RWPE2 (cell line): ENCODE results near the gene NRG3.
A peak's percentile ranks its signal among the peaks of the same experiment; 100 is the strongest.

Experiments
- ATAC-seq: fragments of 200-7000 bp; cut with Tn5 transposase; 3 replicates; pipeline ENCODE4 v1.9.1; 2021; ENCODE audit warnings: low read depth
- DNase-seq: peaks from one replicate; pipeline ENCODE4 v3.0.0-alpha.2; 2020; ENCODE audit warnings: low spot score
- H3K27ac ChIP-seq: fragments of 450-650 bp; 2 replicates; pipeline ENCODE4 v1.5.1; 2017; ENCODE audit warnings: mild to moderate bottlenecking; ENCODE audit not compliant: poor library complexity, severe bottlenecking
- H3K27me3 ChIP-seq: fragments of 250-450 bp; sonication (Bioruptor Pico); 2 replicates; pipeline ENCODE4 v1.5.1; 2021; ENCODE audit warnings: mild to moderate bottlenecking, moderate library complexity; ENCODE audit not compliant: insufficient read depth, poor library complexity, severe bottlenecking
- H3K36me3 ChIP-seq: fragments of 250-450 bp; sonication (Bioruptor Pico); 2 replicates; pipeline ENCODE4 v1.5.1; 2020; ENCODE audit warnings: low read depth, mild to moderate bottlenecking, moderate library complexity
- H3K4me1 ChIP-seq: fragments of 250-450 bp; sonication (Bioruptor Pico); 2 replicates; pipeline ENCODE4 v1.5.1; 2021; ENCODE audit warnings: mild to moderate bottlenecking, moderate library complexity; ENCODE audit not compliant: insufficient read depth, poor library complexity, severe bottlenecking
- H3K4me3 ChIP-seq: fragments of 250-450 bp; sonication (Bioruptor Pico); 2 replicates; pipeline ENCODE4 v1.5.1; 2021; ENCODE audit warnings: mild to moderate bottlenecking, moderate library complexity; ENCODE audit not compliant: severe bottlenecking
- H3K9me3 ChIP-seq: fragments of 250-450 bp; sonication (Bioruptor Pico); 2 replicates; pipeline ENCODE4 v1.5.1; 2021; ENCODE audit warnings: mild to moderate bottlenecking, moderate library complexity; ENCODE audit not compliant: severe bottlenecking
- TF ChIP-seq, protein P1 (sequence below): fragments of 450-650 bp; IDR thresholded peaks from one replicate; pipeline ENCODE4 v1.5.1; 2017; ENCODE audit warnings: mild to moderate bottlenecking, moderate library complexity; ENCODE audit not compliant: poor library complexity, severe bottlenecking

NRG3 gene

DNA sequence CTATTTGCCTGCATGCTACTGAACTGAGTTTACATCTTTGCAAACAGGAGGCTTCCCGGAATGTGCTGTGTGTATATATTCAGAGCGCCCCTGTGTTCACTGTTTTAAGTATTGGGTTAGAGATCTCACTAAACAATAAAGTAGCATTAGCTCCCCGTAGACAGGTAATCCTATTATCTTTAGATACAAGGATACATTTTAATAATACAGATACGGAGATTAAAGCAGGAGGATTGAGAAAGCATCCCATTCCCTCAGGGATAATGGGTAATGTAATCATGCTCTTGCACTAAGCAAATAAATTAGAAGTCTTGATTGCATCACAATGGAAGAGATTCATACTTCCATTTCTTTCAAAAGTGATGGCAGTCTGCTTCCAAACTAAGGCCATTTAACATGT lies 809.0 kb downstream of the NRG3 start:
- Histone ChIP-seq H3K36me3 (no peaks in the 10 kb centered on the region), H3K27ac (no peak overlapping the region), H3K4me3 (no peak overlapping the region), H3K9me3 (no peaks in the 10 kb centered on the region), H3K4me1 (no peaks in the 10 kb centered on the region), H3K27me3 (peaks cover 2% of the 10 kb centered on the region)
- ATAC-seq (peak; percentile 25; the same call in 1 of the 3 replicates), DNase-seq (no peak)
- TF ChIP-seq, protein P1, sequence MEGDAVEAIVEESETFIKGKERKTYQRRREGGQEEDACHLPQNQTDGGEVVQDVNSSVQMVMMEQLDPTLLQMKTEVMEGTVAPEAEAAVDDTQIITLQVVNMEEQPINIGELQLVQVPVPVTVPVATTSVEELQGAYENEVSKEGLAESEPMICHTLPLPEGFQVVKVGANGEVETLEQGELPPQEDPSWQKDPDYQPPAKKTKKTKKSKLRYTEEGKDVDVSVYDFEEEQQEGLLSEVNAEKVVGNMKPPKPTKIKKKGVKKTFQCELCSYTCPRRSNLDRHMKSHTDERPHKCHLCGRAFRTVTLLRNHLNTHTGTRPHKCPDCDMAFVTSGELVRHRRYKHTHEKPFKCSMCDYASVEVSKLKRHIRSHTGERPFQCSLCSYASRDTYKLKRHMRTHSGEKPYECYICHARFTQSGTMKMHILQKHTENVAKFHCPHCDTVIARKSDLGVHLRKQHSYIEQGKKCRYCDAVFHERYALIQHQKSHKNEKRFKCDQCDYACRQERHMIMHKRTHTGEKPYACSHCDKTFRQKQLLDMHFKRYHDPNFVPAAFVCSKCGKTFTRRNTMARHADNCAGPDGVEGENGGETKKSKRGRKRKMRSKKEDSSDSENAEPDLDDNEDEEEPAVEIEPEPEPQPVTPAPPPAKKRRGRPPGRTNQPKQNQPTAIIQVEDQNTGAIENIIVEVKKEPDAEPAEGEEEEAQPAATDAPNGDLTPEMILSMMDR = no peak

DNA sequence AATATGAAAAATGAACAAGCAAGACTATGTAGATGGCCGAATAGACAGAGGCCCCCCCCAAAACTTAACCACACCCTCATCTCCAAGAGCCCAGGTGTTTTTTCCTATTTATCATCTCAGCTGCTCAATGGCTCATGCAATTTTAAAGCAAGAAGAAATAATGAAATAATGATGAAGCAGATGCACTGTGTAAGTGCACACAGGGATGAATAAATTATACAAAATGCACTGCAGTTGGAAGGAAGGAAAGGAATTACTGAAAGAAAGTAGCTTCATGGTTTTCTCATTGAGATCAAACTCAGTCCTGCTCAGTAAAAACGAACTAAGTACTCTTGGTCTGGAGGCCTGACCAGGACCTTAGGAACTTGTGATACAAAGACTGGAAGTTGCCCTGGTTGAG lies 810.1 kb downstream of the NRG3 start:
- DNase-seq (no peak), ATAC-seq (no peak)
- H3K9me3 ChIP-seq = no peaks in the 10 kb centered on the region

DNA sequence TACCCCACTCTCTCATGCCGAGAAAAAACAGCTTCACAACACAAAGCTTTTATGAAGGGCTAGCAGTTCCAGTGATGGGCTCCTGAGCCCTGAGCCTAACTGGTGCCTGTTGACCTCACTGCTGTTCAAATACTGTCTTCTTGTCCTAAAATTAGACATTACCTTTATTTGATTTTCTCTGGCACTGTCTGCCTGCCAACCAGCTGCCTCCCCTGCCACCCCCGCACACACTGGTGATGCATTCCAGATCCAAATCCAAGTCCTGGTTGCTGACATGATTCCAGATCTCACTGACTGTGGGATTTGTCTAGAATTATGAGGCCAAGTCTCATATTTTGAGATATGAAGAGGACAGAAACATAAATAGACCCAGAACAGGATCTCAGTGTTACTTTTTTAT lies 816.2 kb downstream of the NRG3 start:
- TF ChIP-seq, protein P1 = no peak
- no peak overlapping the region for H3K27ac ChIP-seq
- no peaks in the 10 kb centered on the region for H3K36me3 ChIP-seq
- DNase-seq = no peak
- H3K4me3 ChIP-seq = no peak overlapping the region
- H3K4me1 ChIP-seq = no peaks in the 10 kb centered on the region
- peaks cover 2% of the 10 kb centered on the region for H3K27me3 ChIP-seq
- no peak for ATAC-seq
- H3K9me3 ChIP-seq = no peaks in the 10 kb centered on the region

More for the DNA sequence above, 810.1 kb downstream of the NRG3 start:
- Histone ChIP-seq H3K27ac (no peak overlapping the region), H3K4me3 (no peak overlapping the region), H3K27me3 (peaks cover 2% of the 10 kb centered on the region), H3K4me1 (no peaks in the 10 kb centered on the region), H3K36me3 (no peaks in the 10 kb centered on the region)
- TF ChIP-seq, protein P1 = no peak

DNA sequence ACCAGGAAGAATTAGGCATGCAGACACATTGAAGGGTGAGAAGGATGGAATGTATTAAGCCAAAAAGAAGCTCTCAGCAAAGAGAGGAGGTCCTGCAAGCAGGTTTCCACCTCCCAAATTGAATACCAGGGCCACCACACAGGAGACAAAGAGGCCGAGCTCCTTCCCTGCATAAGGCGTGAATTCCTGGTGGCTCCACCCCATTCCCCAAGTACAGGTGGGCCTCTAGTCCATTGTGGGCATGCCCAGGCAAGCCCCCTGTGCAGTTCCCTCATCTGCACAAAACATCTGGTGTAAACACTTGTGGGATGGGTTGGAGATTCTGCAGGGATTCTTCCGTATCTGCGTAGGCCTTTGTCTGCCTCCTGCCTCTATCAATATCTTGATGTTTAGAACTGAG lies 817.5 kb downstream of the NRG3 start:
- Histone ChIP-seq H3K36me3 (no peaks in the 10 kb centered on the region), H3K4me3 (no peak overlapping the region), H3K27me3 (peaks cover 2% of the 10 kb centered on the region), H3K4me1 (no peaks in the 10 kb centered on the region), H3K27ac (no peak overlapping the region), H3K9me3 (no peaks in the 10 kb centered on the region)
- no peak for ATAC-seq
- DNase-seq = no peak
- TF ChIP-seq, protein P1 = no peak

DNA sequence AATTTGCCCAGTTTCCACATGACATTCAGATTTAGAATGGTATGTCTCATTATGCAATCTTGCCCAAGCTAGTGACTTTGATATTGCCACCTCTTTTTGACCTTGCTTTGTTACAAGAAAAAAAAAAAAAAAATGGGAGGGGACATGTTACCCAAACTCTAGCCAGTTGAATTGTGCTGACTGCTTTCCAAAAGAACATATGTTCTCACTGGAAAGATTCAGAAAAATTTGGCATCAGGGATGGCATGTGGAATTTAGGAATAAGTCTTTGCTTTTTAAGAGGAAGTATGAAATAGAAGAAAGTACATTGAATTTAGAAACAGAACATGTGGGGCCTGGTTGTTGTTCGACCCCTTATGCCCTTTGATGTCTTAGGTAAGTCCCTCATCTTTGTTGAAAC lies 846.8 kb downstream of the NRG3 start:
- H3K36me3 ChIP-seq = no peaks in the 10 kb centered on the region
- no peak for ATAC-seq
- H3K27me3 ChIP-seq = no peaks in the 10 kb centered on the region
- no peaks in the 10 kb centered on the region for H3K9me3 ChIP-seq
- DNase-seq = no peak
- TF ChIP-seq, protein P1 = no peak
- H3K27ac ChIP-seq = no peak overlapping the region
- H3K4me3 ChIP-seq = no peak overlapping the region
- no peaks in the 10 kb centered on the region for H3K4me1 ChIP-seq
